ENCODE results near the gene SPINK1. TPM values are rescaled to one million over a fixed set of nuclear protein-coding genes. Genes with fewer than 3 reads are reported as not detected.

SPINK1 gene
- total RNA-seq, 1 donor from 2014 or later = 1.2 TPM

GRCh38 chr5:147852365-147852764, 20.9 kb upstream of the SPINK1 start:
- TF ChIP-seq CTCF (IDR thresholded peaks at IDR 0.05; ENCODE audit: borderline replicate concordance) = no peak
- H3K9me3 ChIP-seq (replicated peaks) = no peaks in the 10 kb centered on the region
- no peak overlapping the region for H3K27ac ChIP-seq (replicated peaks)
- no peaks in the 10 kb centered on the region for H3K4me1 ChIP-seq
- H3K36me3 ChIP-seq = no peaks in the 10 kb centered on the region
- no peak overlapping the region for H3K4me3 ChIP-seq
- intact Hi-C loops (cut with micrococcal nuclease) = no loop called here
- DNase-seq = no peak
- H3K27me3 ChIP-seq (ENCODE audit: low read depth) = peaks cover 3% of the 10 kb centered on the region

GRCh38 chr5:147851578-147851977, 20.1 kb upstream of the SPINK1 start:
- H3K9me3 ChIP-seq (replicated peaks) = no peaks in the 10 kb centered on the region
- no peaks in the 10 kb centered on the region for H3K36me3 ChIP-seq
- no peak overlapping the region for H3K27ac ChIP-seq (replicated peaks)
- TF ChIP-seq CTCF (IDR thresholded peaks at IDR 0.05; ENCODE audit: borderline replicate concordance) = no peak
- no peak for DNase-seq
- no peak overlapping the region for H3K4me3 ChIP-seq
- intact Hi-C loops (cut with micrococcal nuclease) = no loop called here
- H3K4me1 ChIP-seq = no peaks in the 10 kb centered on the region
- peaks cover 3% of the 10 kb centered on the region for H3K27me3 ChIP-seq (ENCODE audit: low read depth)

GRCh38 chr5:147849226-147849625, 17.8 kb upstream of the SPINK1 start:
- Histone ChIP-seq H3K9me3 (replicated peaks) (no peaks in the 10 kb centered on the region), H3K27ac (replicated peaks) (no peak overlapping the region), H3K27me3 (ENCODE audit: low read depth) (peaks cover 12% of the 10 kb centered on the region), H3K36me3 (no peaks in the 10 kb centered on the region), H3K4me3 (no peak overlapping the region), H3K4me1 (peaks cover 3% of the 10 kb centered on the region)
- no peak for TF ChIP-seq CTCF (IDR thresholded peaks at IDR 0.05; ENCODE audit: borderline replicate concordance)
- intact Hi-C loops (cut with micrococcal nuclease) = no loop called here
- no peak for DNase-seq

- Histone ChIP-seq H3K27me3 (ENCODE audit: low read depth) (peaks cover 36% of the 10 kb centered on the region), H3K36me3 (no peaks in the 10 kb centered on the region), H3K4me3 (no peak overlapping the region), H3K4me1 (peaks cover 3% of the 10 kb centered on the region), H3K27ac (replicated peaks) (no peak overlapping the region), H3K9me3 (replicated peaks) (no peaks in the 10 kb centered on the region)
- DNase-seq = no peak
- intact Hi-C loops (cut with micrococcal nuclease) = no loop called here
- no peak for TF ChIP-seq CTCF (IDR thresholded peaks at IDR 0.05; ENCODE audit: borderline replicate concordance)
Measured at GRCh38 chr5:147845618-147846017, 14.1 kb upstream of the SPINK1 start.

- Histone ChIP-seq H3K27me3 (ENCODE audit: low read depth) (peaks cover 36% of the 10 kb centered on the region), H3K4me3 (no peak overlapping the region), H3K36me3 (no peaks in the 10 kb centered on the region), H3K4me1 (peaks cover 3% of the 10 kb centered on the region), H3K27ac (replicated peaks) (no peak overlapping the region), H3K9me3 (replicated peaks) (no peaks in the 10 kb centered on the region)
- TF ChIP-seq CTCF (IDR thresholded peaks at IDR 0.05; ENCODE audit: borderline replicate concordance) = no peak
- DNase-seq = no peak
- intact Hi-C loops (cut with micrococcal nuclease) = no loop called here
Measured at GRCh38 chr5:147844846-147845245, 13.4 kb upstream of the SPINK1 start.

- H3K9me3 ChIP-seq (replicated peaks) = no peaks in the 10 kb centered on the region
- no peak for TF ChIP-seq CTCF (IDR thresholded peaks at IDR 0.05; ENCODE audit: borderline replicate concordance)
- no peak overlapping the region for H3K4me3 ChIP-seq
- no peak overlapping the region for H3K27ac ChIP-seq (replicated peaks)
- peaks cover 3% of the 10 kb centered on the region for H3K4me1 ChIP-seq
- H3K27me3 ChIP-seq (ENCODE audit: low read depth) = peaks cover 36% of the 10 kb centered on the region
- intact Hi-C loops (cut with micrococcal nuclease) = no loop called here
- no peaks in the 10 kb centered on the region for H3K36me3 ChIP-seq
- no peak for DNase-seq
Measured at GRCh38 chr5:147842869-147843268, 11.4 kb upstream of the SPINK1 start.
